ENCODE data around the gene SNRPB2. TPM values are rescaled to one million over a fixed set of nuclear protein-coding genes. Genes with fewer than 3 reads are reported as not detected.
A peak's percentile ranks its signal among the peaks of the same experiment; 100 is the strongest.

Gene SNRPB2
- 127 and 129 TPM in 2 replicates for polyA plus RNA-seq (2013)

GRCh38 chr20:16729565-16730460, at the start of gene SNRPB2:
SNRPB2 (plus strand) TSS chr20:16730026; CDS start chr20:16731703, 1,677 bp downstream.
- peak within 1 kb of the TSS; percentile 37 for H3K27ac ChIP-seq (ENCODE audit: low read depth, low read length)
- H2BK12ac ChIP-seq (ENCODE audit: low read length): no peak within 1 kb of the TSS
- peak within 1 kb of the TSS; percentile 93 for H3K14ac ChIP-seq (ENCODE audit: low read length)
- peak within 1 kb of the TSS; percentile 97 for H3K4ac ChIP-seq (ENCODE audit: low read depth, low read length)
- peak; percentile 95 to 97 for DNase-seq
- peak within 1 kb of the TSS; percentile 90 for H3K4me3 ChIP-seq (ENCODE audit: low read depth, low read length)
- peaks cover 6% of the 10 kb centered on the region for H3K79me2 ChIP-seq (ENCODE audit: control insufficient read depth, insufficient read depth, low read length, poor library complexity)
- peak within 1 kb of the TSS; percentile 88 for H4K91ac ChIP-seq (ENCODE audit: low read depth, low read length)
- H4K8ac ChIP-seq (ENCODE audit: low read depth, low read length): peak within 1 kb of the TSS; percentile 97
- H3K23ac ChIP-seq (ENCODE audit: low read length): no peak within 1 kb of the TSS
- peak within 1 kb of the TSS; percentile 68 for H3K4me2 ChIP-seq (ENCODE audit: low read length)
- WGBS (ENCODE audit: extremely low coverage, insufficient coverage, insufficient read length): no CpG with 5 or more reads among the region's 57 CpGs
- peak within 1 kb of the TSS; percentile 99 for H4K12ac ChIP-seq (ENCODE audit: low read depth, low read length)
- peak within 1 kb of the TSS; percentile 96 for H3K18ac ChIP-seq (ENCODE audit: low read length)
- H3K79me1 ChIP-seq (ENCODE audit: low read length): peaks cover 10% of the 10 kb centered on the region
- no peaks in the 10 kb centered on the region for H3K9me3 ChIP-seq (ENCODE audit: insufficient read depth, low read depth, low read length)
- peak within 1 kb of the TSS; percentile 95 for H2AFZ ChIP-seq (ENCODE audit: insufficient read depth, low read length, poor library complexity)
- peak within 1 kb of the TSS; percentile 75 for H2AK5ac ChIP-seq (ENCODE audit: low read length)
- peak within 1 kb of the TSS; percentile 80 for H2BK5ac ChIP-seq (ENCODE audit: low read depth, low read length, poor library complexity)
- H3K27me3 ChIP-seq (ENCODE audit: insufficient read depth, low read length): no peaks in the 10 kb centered on the region
- H3K9ac ChIP-seq (ENCODE audit: low read length): peak within 1 kb of the TSS; percentile 91
- peaks cover 2 to 13% of the 10 kb centered on the region in 2 experiments for H3K36me3 ChIP-seq (ENCODE audit: control insufficient read depth in 1 of 2, insufficient read depth in 2 of 2, low read length in 2 of 2)
- H3K4me1 ChIP-seq (ENCODE audit: control insufficient read depth in 1 of 2, insufficient read depth in 2 of 2, low read length in 2 of 2): peaks cover 4 to 7% of the 10 kb centered on the region in 2 experiments
- peak within 1 kb of the TSS; percentile 67 for H2BK120ac ChIP-seq (ENCODE audit: insufficient read depth, low read length, poor library complexity)

GRCh38 chr20:16684416-16684815, 45.4 kb upstream of the SNRPB2 start:
- no peak overlapping the region for H4K12ac ChIP-seq (ENCODE audit: low read depth, low read length)
- no peak overlapping the region for H2BK5ac ChIP-seq (ENCODE audit: low read depth, low read length, poor library complexity)
- H3K4me2 ChIP-seq (ENCODE audit: low read length): no peak overlapping the region
- no peaks in the 10 kb centered on the region for H3K4me1 ChIP-seq (ENCODE audit: control insufficient read depth in 1 of 2, insufficient read depth in 2 of 2, low read length in 2 of 2)
- H3K18ac ChIP-seq (ENCODE audit: low read length): no peak overlapping the region
- no peak overlapping the region for H4K91ac ChIP-seq (ENCODE audit: low read depth, low read length)
- no peak overlapping the region for H2BK120ac ChIP-seq (ENCODE audit: insufficient read depth, low read length, poor library complexity)
- H3K79me2 ChIP-seq (ENCODE audit: control insufficient read depth, insufficient read depth, low read length, poor library complexity): peaks cover 1% of the 10 kb centered on the region
- no peaks in the 10 kb centered on the region for H3K79me1 ChIP-seq (ENCODE audit: low read length)
- H3K27me3 ChIP-seq (ENCODE audit: insufficient read depth, low read length): no peaks in the 10 kb centered on the region
- H3K23ac ChIP-seq (ENCODE audit: low read length): no peak overlapping the region
- no peak overlapping the region for H3K27ac ChIP-seq (ENCODE audit: low read depth, low read length)
- H3K36me3 ChIP-seq (ENCODE audit: control insufficient read depth in 1 of 2, insufficient read depth in 2 of 2, low read length in 2 of 2): no peaks in the 10 kb centered on the region
- no peak for DNase-seq
- no peak overlapping the region for H2BK12ac ChIP-seq (ENCODE audit: low read length)
- no peak overlapping the region for H4K8ac ChIP-seq (ENCODE audit: low read depth, low read length)
- H3K4me3 ChIP-seq (ENCODE audit: low read depth, low read length): no peak overlapping the region
- no peak overlapping the region for H3K9ac ChIP-seq (ENCODE audit: low read length)
- no CpG with 5 or more reads among the region's 2 CpGs for WGBS (ENCODE audit: extremely low coverage, insufficient coverage, insufficient read length)
- H3K4ac ChIP-seq (ENCODE audit: low read depth, low read length): no peak overlapping the region
- no peak overlapping the region for H3K14ac ChIP-seq (ENCODE audit: low read length)
- no peak overlapping the region for H2AK5ac ChIP-seq (ENCODE audit: low read length)
- H3K9me3 ChIP-seq (ENCODE audit: insufficient read depth, low read depth, low read length): no peaks in the 10 kb centered on the region
- no peak overlapping the region for H2AFZ ChIP-seq (ENCODE audit: insufficient read depth, low read length, poor library complexity)

GRCh38 chr20:16689906-16690305, 39.9 kb upstream of the SNRPB2 start:
- H3K79me2 ChIP-seq (ENCODE audit: control insufficient read depth, insufficient read depth, low read length, poor library complexity): no peaks in the 10 kb centered on the region
- no peaks in the 10 kb centered on the region for H3K4me1 ChIP-seq (ENCODE audit: control insufficient read depth in 1 of 2, insufficient read depth in 2 of 2, low read length in 2 of 2)
- no peaks in the 10 kb centered on the region for H3K79me1 ChIP-seq (ENCODE audit: low read length)
- no CpG with 5 or more reads among the region's 3 CpGs for WGBS (ENCODE audit: extremely low coverage, insufficient coverage, insufficient read length)
- H3K4me2 ChIP-seq (ENCODE audit: low read length): no peak overlapping the region
- no peak overlapping the region for H3K9ac ChIP-seq (ENCODE audit: low read length)
- H2BK120ac ChIP-seq (ENCODE audit: insufficient read depth, low read length, poor library complexity): no peak overlapping the region
- H3K27me3 ChIP-seq (ENCODE audit: insufficient read depth, low read length): no peaks in the 10 kb centered on the region
- H3K23ac ChIP-seq (ENCODE audit: low read length): no peak overlapping the region
- DNase-seq: no peak
- H3K27ac ChIP-seq (ENCODE audit: low read depth, low read length): no peak overlapping the region
- H4K8ac ChIP-seq (ENCODE audit: low read depth, low read length): no peak overlapping the region
- no peak overlapping the region for H3K18ac ChIP-seq (ENCODE audit: low read length)
- no peak overlapping the region for H4K91ac ChIP-seq (ENCODE audit: low read depth, low read length)
- no peak overlapping the region for H4K12ac ChIP-seq (ENCODE audit: low read depth, low read length)
- H2AFZ ChIP-seq (ENCODE audit: insufficient read depth, low read length, poor library complexity): no peak overlapping the region
- no peak overlapping the region for H3K4me3 ChIP-seq (ENCODE audit: low read depth, low read length)
- no peaks in the 10 kb centered on the region for H3K36me3 ChIP-seq (ENCODE audit: control insufficient read depth in 1 of 2, insufficient read depth in 2 of 2, low read length in 2 of 2)
- no peak overlapping the region for H3K14ac ChIP-seq (ENCODE audit: low read length)
- H3K9me3 ChIP-seq (ENCODE audit: insufficient read depth, low read depth, low read length): no peaks in the 10 kb centered on the region
- no peak overlapping the region for H2BK12ac ChIP-seq (ENCODE audit: low read length)
- no peak overlapping the region for H3K4ac ChIP-seq (ENCODE audit: low read depth, low read length)
- H2BK5ac ChIP-seq (ENCODE audit: low read depth, low read length, poor library complexity): no peak overlapping the region
- H2AK5ac ChIP-seq (ENCODE audit: low read length): no peak overlapping the region

- Histone ChIP-seq H3K14ac (ENCODE audit: low read length) (no peak overlapping the region), H4K8ac (ENCODE audit: low read depth, low read length) (no peak overlapping the region), H2BK120ac (ENCODE audit: insufficient read depth, low read length, poor library complexity) (no peak overlapping the region), H2BK5ac (ENCODE audit: low read depth, low read length, poor library complexity) (no peak overlapping the region), H3K4me2 (ENCODE audit: low read length) (no peak overlapping the region), H2AK5ac (ENCODE audit: low read length) (no peak overlapping the region), H2AFZ (ENCODE audit: insufficient read depth, low read length, poor library complexity) (no peak overlapping the region), H2BK12ac (ENCODE audit: low read length) (no peak overlapping the region), H3K36me3 (ENCODE audit: control insufficient read depth in 1 of 2, insufficient read depth in 2 of 2, low read length in 2 of 2) (no peaks in the 10 kb centered on the region), H3K79me2 (ENCODE audit: control insufficient read depth, insufficient read depth, low read length, poor library complexity) (no peaks in the 10 kb centered on the region), H3K4me1 (ENCODE audit: control insufficient read depth in 1 of 2, insufficient read depth in 2 of 2, low read length in 2 of 2) (no peaks in the 10 kb centered on the region), H4K12ac (ENCODE audit: low read depth, low read length) (no peak overlapping the region), H3K27ac (ENCODE audit: low read depth, low read length) (no peak overlapping the region), H3K4me3 (ENCODE audit: low read depth, low read length) (no peak overlapping the region), H4K91ac (ENCODE audit: low read depth, low read length) (no peak overlapping the region), H3K79me1 (ENCODE audit: low read length) (no peaks in the 10 kb centered on the region), H3K4ac (ENCODE audit: low read depth, low read length) (no peak overlapping the region), H3K27me3 (ENCODE audit: insufficient read depth, low read length) (no peaks in the 10 kb centered on the region), H3K23ac (ENCODE audit: low read length) (no peak overlapping the region), H3K9me3 (ENCODE audit: insufficient read depth, low read depth, low read length) (no peaks in the 10 kb centered on the region), H3K9ac (ENCODE audit: low read length) (no peak overlapping the region), H3K18ac (ENCODE audit: low read length) (no peak overlapping the region)
- DNase-seq: no peak
- no CpG with 5 or more reads among the region's 2 CpGs for WGBS (ENCODE audit: extremely low coverage, insufficient coverage, insufficient read length)
Measured at GRCh38 chr20:16691381-16691780, 38.4 kb upstream of the SNRPB2 start.
